Endometrium (tissue), 2 donors: ENCODE data around the gene SEMA6B.

Experiments used
- FAIRE-seq: peaks from 2 replicates; lab custom pipeline; 2012; peaks lifted over from hg19 to GRCh38; lab: Jason Lieb, UNC
- donor health status: control.
- donor health status: control.

The SEMA6B gene

GRCh38 chr19:4525563-4526002 is 33.9 kb downstream of the SEMA6B start:
- no peak for FAIRE-seq

GRCh38 chr19:4524808-4525562 is 34.5 kb downstream of the SEMA6B start:
- FAIRE-seq, result no peak

- no peak for FAIRE-seq
Observed at GRCh38 chr19:4523306-4524110, 36.0 kb downstream of the SEMA6B start.

GRCh38 chr19:4522291-4523002 is 37.0 kb downstream of the SEMA6B start:
- no peak for FAIRE-seq

GRCh38 chr19:4521888-4522242 is 37.6 kb downstream of the SEMA6B start:
- FAIRE-seq, result no peak

GRCh38 chr19:4521170-4521887 is 38.2 kb downstream of the SEMA6B start:
- FAIRE-seq, result no peak

GRCh38 chr19:4519521-4520277 is 39.8 kb downstream of the SEMA6B start:
- FAIRE-seq, result no peak

GRCh38 chr19:4519172-4519496 is 40.4 kb downstream of the SEMA6B start:
- FAIRE-seq, result no peak

- FAIRE-seq, result no peak
Observed at GRCh38 chr19:4518345-4519171, 40.9 kb downstream of the SEMA6B start, which contains the start of gene PLIN4. TSS of gene PLIN4 (minus strand) at chr19:4518486. CDS start at chr19:4518272, 214 bp downstream.

- no peak for FAIRE-seq
Observed at GRCh38 chr19:4517451-4518057, 41.9 kb downstream of the SEMA6B start.

- FAIRE-seq, result no peak
Observed at GRCh38 chr19:4516939-4517300, 42.6 kb downstream of the SEMA6B start.

- FAIRE-seq, result no peak
Observed at GRCh38 chr19:4516199-4516938, 43.1 kb downstream of the SEMA6B start.

- no peak for FAIRE-seq
Observed at GRCh38 chr19:4515732-4516131, 43.8 kb downstream of the SEMA6B start.

GRCh38 chr19:4513248-4513647 is 46.2 kb downstream of the SEMA6B start:
- FAIRE-seq, result no peak

GRCh38 chr19:4512070-4512469 is 47.4 kb downstream of the SEMA6B start:
- FAIRE-seq, result no peak

- FAIRE-seq, result no peak
Observed at GRCh38 chr19:4511300-4512054, 48.0 kb downstream of the SEMA6B start.

- FAIRE-seq, result no peak
Observed at GRCh38 chr19:4510435-4511255, 48.8 kb downstream of the SEMA6B start.

GRCh38 chr19:4508698-4509097 is 50.8 kb downstream of the SEMA6B start:
- no peak for FAIRE-seq
